T-helper 2 cell treated with Interferon-gamma antibody and Interleukin-4, amounts not matched to agents 100 ng/mL and 5 ng/mL, for 36 hours (primary cell): Measurements from ENCODE around the gene CCSER1. TPM values are rescaled to one million over a fixed set of nuclear protein-coding genes. Genes with fewer than 3 reads are reported as not detected.

Experiments used
- intact Hi-C: fragments of 100-400 bp; cut with micrococcal nuclease; formaldehyde crosslinking; loops from one replicate; pipeline ENCODE4 v1.15.1; 2023
- total RNA-seq: library from RNA; stranded (reverse); gene quantifications from 2 replicates; pipeline ENCODE4 v1.2.3, GENCODE V29; 2022

Gene CCSER1
- total RNA-seq = not detected in 2 replicates

GRCh38 chr4:90127223-90127705 is at the start of gene CCSER1:
TSS of gene CCSER1 (plus strand) at chr4:90127394.
- intact Hi-C loops = no loop called here

- intact Hi-C loops = no loop called here
These were observed 48.8 kb upstream of the CCSER1 start for GRCh38 chr4:90078440-90078839.

GRCh38 chr4:90080116-90080515 is 47.1 kb upstream of the CCSER1 start:
- intact Hi-C loops = no loop called here

- intact Hi-C loops = no loop called here
These were observed 45.6 kb upstream of the CCSER1 start for GRCh38 chr4:90081432-90082144.

GRCh38 chr4:90082449-90082848 is 44.7 kb upstream of the CCSER1 start:
- intact Hi-C loops = no loop called here

GRCh38 chr4:90084277-90084966 is 42.8 kb upstream of the CCSER1 start:
- intact Hi-C loops = no loop called here

- intact Hi-C loops = no loop called here
These were observed 42.3 kb upstream of the CCSER1 start for GRCh38 chr4:90084967-90085295.

- intact Hi-C loops = no loop called here
These were observed 33.7 kb upstream of the CCSER1 start for GRCh38 chr4:90093526-90093925.

GRCh38 chr4:90095000-90095399 is 32.2 kb upstream of the CCSER1 start:
- intact Hi-C loops = no loop called here

- intact Hi-C loops = no loop called here
These were observed 27.4 kb upstream of the CCSER1 start for GRCh38 chr4:90099812-90100211.

- intact Hi-C loops = no loop called here
These were observed 23.2 kb upstream of the CCSER1 start for GRCh38 chr4:90103991-90104390.

GRCh38 chr4:90105274-90105673 is 21.9 kb upstream of the CCSER1 start:
- intact Hi-C loops = no loop called here

- intact Hi-C loops = no loop called here
These were observed 14.5 kb upstream of the CCSER1 start for GRCh38 chr4:90112715-90113114.

- intact Hi-C loops = no loop called here
These were observed 13.2 kb upstream of the CCSER1 start for GRCh38 chr4:90113881-90114457.

GRCh38 chr4:90118527-90119195 is 8.5 kb upstream of the CCSER1 start:
- intact Hi-C loops = no loop called here

GRCh38 chr4:90120037-90120436 is 7.2 kb upstream of the CCSER1 start:
- intact Hi-C loops = no loop called here

GRCh38 chr4:90120815-90121214 is 6.4 kb upstream of the CCSER1 start:
- intact Hi-C loops = no loop called here

GRCh38 chr4:90121676-90122354 is 5.4 kb upstream of the CCSER1 start:
- intact Hi-C loops = no loop called here

GRCh38 chr4:90122355-90122748 is 4.8 kb upstream of the CCSER1 start:
- intact Hi-C loops = no loop called here

- intact Hi-C loops = no loop called here
These were observed 2.9 kb upstream of the CCSER1 start for GRCh38 chr4:90124276-90124675.

- intact Hi-C loops = no loop called here
These were observed 389 bp upstream of the CCSER1 start for GRCh38 chr4:90126805-90127204.
